ENCODE results near the gene TMEM192. TPM values are rescaled to one million over a fixed set of nuclear protein-coding genes. Genes with fewer than 3 reads are reported as not detected.

The TMEM192 gene
- total RNA-seq: 2.9 and 16.9 TPM in 2 replicates

DNA sequence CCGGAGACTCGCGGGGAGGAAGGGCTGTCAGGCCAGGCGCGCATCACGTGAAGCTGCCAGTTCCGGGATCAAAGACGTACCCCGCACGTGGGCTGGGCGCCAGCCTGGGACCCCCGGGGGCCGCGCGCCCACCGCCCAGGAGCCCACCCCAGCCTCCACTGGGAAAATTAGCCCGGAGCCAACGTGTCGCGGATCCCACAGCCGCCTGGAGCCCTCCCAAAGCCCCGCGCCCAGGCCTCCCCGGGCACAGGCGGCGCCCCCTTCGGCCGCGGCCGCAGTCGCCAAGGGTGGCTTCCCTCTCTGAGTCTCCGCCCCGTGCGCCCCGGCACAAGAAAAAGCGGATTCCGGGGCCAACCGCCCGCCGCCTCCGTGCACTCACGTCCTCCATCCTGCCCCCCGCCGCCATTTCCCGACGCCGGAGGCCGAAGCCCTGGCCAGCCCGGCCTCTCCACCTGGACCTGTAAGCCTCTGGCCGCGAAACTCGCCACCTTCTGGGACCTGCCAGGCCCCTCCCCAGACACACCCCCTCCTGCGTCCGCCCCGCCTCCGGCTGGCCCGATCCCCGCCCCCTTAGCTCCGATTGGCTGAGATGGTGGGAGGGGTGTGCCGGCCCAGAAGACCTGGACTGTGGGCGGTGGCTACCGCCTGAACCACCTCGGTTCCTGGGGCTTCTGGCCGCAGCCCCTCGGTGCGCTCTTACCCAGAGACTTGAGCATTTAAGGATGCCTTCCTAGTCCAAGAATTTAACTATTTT lies at the start of gene TMEM192:
Gene TMEM192 (minus strand): TSS at position 493 of the 754 bp plus-strand sequence. CDS start 87 bp downstream, at position 406.

DNA sequence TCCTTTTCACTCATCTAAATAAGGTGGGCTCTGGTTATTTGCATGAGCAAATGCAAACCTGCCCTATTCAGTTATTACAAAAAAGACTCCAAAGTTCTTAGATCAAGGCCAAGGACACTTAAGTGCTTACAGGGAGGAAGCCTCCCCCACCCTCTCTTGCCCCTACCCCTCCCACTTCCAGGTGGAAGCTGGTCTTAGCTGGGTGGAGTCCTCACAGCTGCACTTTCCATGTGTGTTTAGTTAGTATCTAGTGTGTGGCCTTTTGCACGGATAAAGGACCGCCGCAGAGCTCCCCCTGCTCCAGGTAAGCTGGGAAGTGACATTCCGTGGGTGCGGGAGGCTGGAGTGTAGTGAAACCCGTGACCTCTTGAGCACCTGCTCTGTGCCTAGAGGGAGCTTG lies 59.0 kb downstream of the TMEM192 start, which contains the start of gene TRIM75:
Gene TRIM75 (plus strand): TSS at position 222 of the 400 bp plus-strand sequence. CDS start 5,282 bp downstream, outside the sequence.

DNA sequence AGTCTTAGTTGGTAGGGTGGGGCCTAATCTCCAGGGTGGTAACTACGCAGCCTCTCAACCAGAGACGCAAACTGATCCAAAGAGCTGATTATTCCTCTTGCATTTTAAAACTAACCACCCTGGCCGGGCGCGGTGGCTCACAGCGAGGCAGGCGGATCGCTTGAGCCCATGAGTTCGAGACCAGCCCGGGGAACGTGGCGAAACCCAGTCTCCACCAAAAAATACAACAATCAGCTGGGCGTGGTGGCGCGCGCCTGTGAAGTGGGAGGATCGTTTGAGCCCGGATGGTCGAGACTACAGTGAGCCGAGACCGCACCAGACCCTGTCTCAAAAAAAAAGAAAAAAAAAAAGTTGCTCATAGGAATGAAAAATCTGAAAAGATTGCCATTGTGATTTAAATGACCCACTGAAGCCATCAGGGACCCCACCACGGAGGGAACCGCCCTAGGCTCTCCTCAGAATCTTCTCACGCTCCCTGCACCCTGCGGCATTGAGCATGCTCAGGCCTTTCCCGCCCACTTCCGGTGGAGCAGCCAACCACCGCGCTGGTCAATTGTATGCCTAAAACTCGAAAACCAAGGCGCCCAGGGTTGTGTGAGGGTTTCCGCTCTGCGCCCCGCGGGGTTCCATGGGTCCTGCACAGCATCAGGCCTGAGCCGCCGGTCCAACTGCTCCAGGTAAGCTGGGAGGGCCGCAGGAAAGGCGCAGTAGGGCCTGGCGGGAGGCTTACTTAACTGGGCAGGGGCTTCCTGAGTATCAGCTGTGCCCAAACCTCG lies 81.0 kb downstream of the TMEM192 start, which contains the start of gene TRIM60:
Gene TRIM60 (plus strand): TSS at position 564 of the 776 bp plus-strand sequence. CDS start 8,074 bp downstream, outside the sequence.

Other genes with a start within 250 kb of the TMEM192 start
- gene APELA, start 235.7 kb downstream of the TMEM192 start, total RNA-seq: not detected in 2 replicates
- gene TRIM61, start 135.2 kb downstream of the TMEM192 start, total RNA-seq: not detected in 2 replicates
- gene TRIM60, start 80.9 kb downstream of the TMEM192 start, total RNA-seq: not detected in 2 replicates
- gene TRIM75, start 59.0 kb downstream of the TMEM192 start, total RNA-seq: not detected in 2 replicates
- gene KLHL2, start 94.7 kb upstream of the TMEM192 start, total RNA-seq: 24.9 and 34.7 TPM in 2 replicates
- 53.1 and 120 TPM in 2 replicates for gene MSMO1, start 214.8 kb upstream of the TMEM192 start, total RNA-seq

Data from bladder microvascular endothelial cell (primary cell).